Sigmoid colon (tissue), 4 donors: ENCODE measurements around the gene ACOX3.

Experiments used
- EP300 ChIP-seq, 4 donors: sonication (generic); formaldehyde crosslinking; IDR thresholded peaks; one replicate each; pipeline ENCODE4 v1.6.1; 2017; ENCODE audit warnings: antibody characterized with exemption in 4 of 4
- POLR2A ChIP-seq, 2 donors: fragments of 450-650 bp; IDR thresholded peaks; one replicate each; pipeline ENCODE4 v1.6.1; 2016; ENCODE audit warnings: antibody characterized with exemption in 2 of 2, mild to moderate bottlenecking in 2 of 2, moderate library complexity in 2 of 2
- POLR2AphosphoS5 ChIP-seq, 4 donors: sonication (generic); formaldehyde crosslinking; IDR thresholded peaks; one replicate each; pipeline ENCODE4 v1.6.1; 2017; ENCODE audit warnings: antibody characterized with exemption in 4 of 4
- TF ChIP-seq, protein P1 (sequence below), 4 experiments: fragments of 450-650 bp in 3 of 4; fragments of 200-600 bp in 1 of 4; IDR thresholded peaks; one replicate each; pipeline ENCODE4 v1.5.1; 2016 to 2019; ENCODE audit warnings: antibody characterized with exemption in 4 of 4, mild to moderate bottlenecking in 3 of 4, moderate library complexity in 2 of 4

DNA sequence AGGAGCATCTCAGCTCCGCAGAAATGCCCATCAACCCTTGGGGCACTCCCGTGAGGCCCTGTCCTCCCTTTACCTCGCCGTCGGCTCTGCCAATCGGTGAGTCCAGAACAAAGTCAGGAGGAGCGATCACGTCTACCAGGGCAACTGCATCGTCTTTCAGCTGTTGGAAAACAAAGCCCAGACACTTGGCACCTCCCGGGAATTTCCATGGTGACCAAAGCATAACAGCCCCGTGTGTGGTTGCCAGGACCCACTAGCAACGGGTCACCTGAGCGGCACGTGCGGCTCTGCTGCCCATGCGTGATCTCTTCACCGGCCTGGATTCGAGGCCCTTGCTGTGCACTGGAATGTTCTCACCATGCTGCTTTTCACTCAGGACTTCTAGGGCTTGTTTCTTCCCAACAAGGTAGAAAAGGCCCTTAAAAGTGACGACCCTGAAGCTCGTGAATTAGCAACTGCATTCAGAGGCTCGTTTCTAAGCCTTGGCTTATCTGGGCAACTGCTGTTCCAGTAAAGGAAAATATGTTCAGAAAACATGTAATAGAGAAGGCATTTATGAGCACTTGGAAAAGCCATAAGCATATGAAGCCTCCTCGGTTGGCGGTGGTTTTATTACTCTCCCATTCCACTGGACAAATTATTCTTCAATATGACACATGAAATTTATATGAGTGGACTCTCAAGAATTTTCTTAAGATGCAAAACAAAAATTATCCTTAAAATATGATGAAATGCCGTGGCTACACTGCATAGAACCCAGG, 69.5 kb downstream of the ACOX3 start:
- TF ChIP-seq, protein P1, sequence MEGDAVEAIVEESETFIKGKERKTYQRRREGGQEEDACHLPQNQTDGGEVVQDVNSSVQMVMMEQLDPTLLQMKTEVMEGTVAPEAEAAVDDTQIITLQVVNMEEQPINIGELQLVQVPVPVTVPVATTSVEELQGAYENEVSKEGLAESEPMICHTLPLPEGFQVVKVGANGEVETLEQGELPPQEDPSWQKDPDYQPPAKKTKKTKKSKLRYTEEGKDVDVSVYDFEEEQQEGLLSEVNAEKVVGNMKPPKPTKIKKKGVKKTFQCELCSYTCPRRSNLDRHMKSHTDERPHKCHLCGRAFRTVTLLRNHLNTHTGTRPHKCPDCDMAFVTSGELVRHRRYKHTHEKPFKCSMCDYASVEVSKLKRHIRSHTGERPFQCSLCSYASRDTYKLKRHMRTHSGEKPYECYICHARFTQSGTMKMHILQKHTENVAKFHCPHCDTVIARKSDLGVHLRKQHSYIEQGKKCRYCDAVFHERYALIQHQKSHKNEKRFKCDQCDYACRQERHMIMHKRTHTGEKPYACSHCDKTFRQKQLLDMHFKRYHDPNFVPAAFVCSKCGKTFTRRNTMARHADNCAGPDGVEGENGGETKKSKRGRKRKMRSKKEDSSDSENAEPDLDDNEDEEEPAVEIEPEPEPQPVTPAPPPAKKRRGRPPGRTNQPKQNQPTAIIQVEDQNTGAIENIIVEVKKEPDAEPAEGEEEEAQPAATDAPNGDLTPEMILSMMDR (IDR thresholded peaks at IDR 0.05) = no peak
- TF ChIP-seq POLR2A (IDR thresholded peaks at IDR 0.05) = no peak
- peak; percentile 33 to 94 (median 83) for TF ChIP-seq EP300 (IDR thresholded peaks at IDR 0.05)
- TF ChIP-seq POLR2AphosphoS5 (IDR thresholded peaks at IDR 0.05) = peak; percentile 48 to 82 (median 63)
